ENCODE results near the gene ATP6V1G3.
"Not testable (repeated sequence)": the region's sequence is repeated elsewhere in the genome, so short reads cannot be mapped to it uniquely, and the experiment has no call there.

ATP6V1G3 gene

GRCh38 chr1:198540580-198540979, at the start of gene ATP6V1G3:
Gene ATP6V1G3 (minus strand): TSS chr1:198540680. CDS start chr1:198540650, 30 bp downstream.
- no peak for DNase-seq (ENCODE audit: low read depth, low spot score)

GRCh38 chr1:198588845-198589244, 48.4 kb upstream of the ATP6V1G3 start:
- no peak for DNase-seq (ENCODE audit: low read depth, low spot score)

- no peak for DNase-seq (ENCODE audit: low read depth, low spot score)
Measured at GRCh38 chr1:198584163-198584562, 43.7 kb upstream of the ATP6V1G3 start.

GRCh38 chr1:198583209-198583802, 42.8 kb upstream of the ATP6V1G3 start:
- not testable (repeated sequence) for DNase-seq (ENCODE audit: low read depth, low spot score)

- DNase-seq (ENCODE audit: low read depth, low spot score), result peak; percentile 62
Measured at GRCh38 chr1:198577444-198577843, 37.0 kb upstream of the ATP6V1G3 start.

GRCh38 chr1:198575798-198576641, 35.5 kb upstream of the ATP6V1G3 start:
- DNase-seq (ENCODE audit: low read depth, low spot score), result no peak

- no peak for DNase-seq (ENCODE audit: low read depth, low spot score)
Measured at GRCh38 chr1:198575292-198575691, 34.8 kb upstream of the ATP6V1G3 start.

- DNase-seq (ENCODE audit: low read depth, low spot score), result no peak
Measured at GRCh38 chr1:198574325-198574724, 33.8 kb upstream of the ATP6V1G3 start.

- no peak for DNase-seq (ENCODE audit: low read depth, low spot score)
Measured at GRCh38 chr1:198564716-198565115, 24.2 kb upstream of the ATP6V1G3 start.

- no peak for DNase-seq (ENCODE audit: low read depth, low spot score)
Measured at GRCh38 chr1:198564157-198564556, 23.7 kb upstream of the ATP6V1G3 start.

- no peak for DNase-seq (ENCODE audit: low read depth, low spot score)
Measured at GRCh38 chr1:198563583-198563982, 23.1 kb upstream of the ATP6V1G3 start.

- no peak for DNase-seq (ENCODE audit: low read depth, low spot score)
Measured at GRCh38 chr1:198560161-198560560, 19.7 kb upstream of the ATP6V1G3 start.

- DNase-seq (ENCODE audit: low read depth, low spot score), result no peak
Measured at GRCh38 chr1:198559362-198559761, 18.9 kb upstream of the ATP6V1G3 start.

GRCh38 chr1:198558402-198558801, 17.9 kb upstream of the ATP6V1G3 start:
- DNase-seq (ENCODE audit: low read depth, low spot score), result no peak

- no peak for DNase-seq (ENCODE audit: low read depth, low spot score)
Measured at GRCh38 chr1:198556971-198557370, 16.5 kb upstream of the ATP6V1G3 start.

- no peak for DNase-seq (ENCODE audit: low read depth, low spot score)
Measured at GRCh38 chr1:198552668-198553416, 12.4 kb upstream of the ATP6V1G3 start.

GRCh38 chr1:198550941-198551524, 10.6 kb upstream of the ATP6V1G3 start:
- no peak for DNase-seq (ENCODE audit: low read depth, low spot score)

- DNase-seq (ENCODE audit: low read depth, low spot score), result no peak
Measured at GRCh38 chr1:198549866-198550265, 9.4 kb upstream of the ATP6V1G3 start.

GRCh38 chr1:198548890-198549289, 8.4 kb upstream of the ATP6V1G3 start:
- DNase-seq (ENCODE audit: low read depth, low spot score), result no peak

GRCh38 chr1:198545156-198545555, 4.7 kb upstream of the ATP6V1G3 start:
- no peak for DNase-seq (ENCODE audit: low read depth, low spot score)

- no peak for DNase-seq (ENCODE audit: low read depth, low spot score)
Measured at GRCh38 chr1:198544265-198544664, 3.8 kb upstream of the ATP6V1G3 start.

- DNase-seq (ENCODE audit: low read depth, low spot score), result no peak
Measured at GRCh38 chr1:198543670-198544260, 3.3 kb upstream of the ATP6V1G3 start.

All from astrocyte of the hippocampus (primary cell).